Body of pancreas (tissue), 4 donors: ENCODE results near the gene MYO1E.

Experiments used
- POLR2A ChIP-seq, 3 donors: fragments of 450-650 bp; IDR thresholded peaks; one replicate each; pipeline ENCODE4 v1.6.1; 2016; ENCODE audit warnings: antibody characterized with exemption in 3 of 3, mild to moderate bottlenecking in 2 of 3
- TF ChIP-seq, protein P1 (sequence below), 7 experiments: fragments of 450-650 bp in 4 of 7; fragments of 200-600 bp in 3 of 7; sonication (generic) in 3 of 7; IDR thresholded peaks; one replicate each; pipeline ENCODE4 v1.5.1; 2016 to 2019; ENCODE audit warnings: antibody characterized with exemption in 7 of 7

GRCh38 chr15:59137566-59137965, 235.1 kb downstream of the MYO1E start:
- TF ChIP-seq, protein P1, sequence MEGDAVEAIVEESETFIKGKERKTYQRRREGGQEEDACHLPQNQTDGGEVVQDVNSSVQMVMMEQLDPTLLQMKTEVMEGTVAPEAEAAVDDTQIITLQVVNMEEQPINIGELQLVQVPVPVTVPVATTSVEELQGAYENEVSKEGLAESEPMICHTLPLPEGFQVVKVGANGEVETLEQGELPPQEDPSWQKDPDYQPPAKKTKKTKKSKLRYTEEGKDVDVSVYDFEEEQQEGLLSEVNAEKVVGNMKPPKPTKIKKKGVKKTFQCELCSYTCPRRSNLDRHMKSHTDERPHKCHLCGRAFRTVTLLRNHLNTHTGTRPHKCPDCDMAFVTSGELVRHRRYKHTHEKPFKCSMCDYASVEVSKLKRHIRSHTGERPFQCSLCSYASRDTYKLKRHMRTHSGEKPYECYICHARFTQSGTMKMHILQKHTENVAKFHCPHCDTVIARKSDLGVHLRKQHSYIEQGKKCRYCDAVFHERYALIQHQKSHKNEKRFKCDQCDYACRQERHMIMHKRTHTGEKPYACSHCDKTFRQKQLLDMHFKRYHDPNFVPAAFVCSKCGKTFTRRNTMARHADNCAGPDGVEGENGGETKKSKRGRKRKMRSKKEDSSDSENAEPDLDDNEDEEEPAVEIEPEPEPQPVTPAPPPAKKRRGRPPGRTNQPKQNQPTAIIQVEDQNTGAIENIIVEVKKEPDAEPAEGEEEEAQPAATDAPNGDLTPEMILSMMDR (IDR thresholded peaks at IDR 0.05): no peak
- TF ChIP-seq POLR2A (IDR thresholded peaks at IDR 0.05): no peak
